Colon (tissue), 2 donors: ENCODE measurements around the gene RPL9.
"Not testable (repeated sequence)": the region's sequence is repeated elsewhere in the genome, so short reads cannot be mapped to it uniquely, and the experiment has no call there.

ENCODE experiments used
- FAIRE-seq: peaks from 2 replicates; lab custom pipeline; 2012; peaks lifted over from hg19 to GRCh38; lab: Jason Lieb, UNC
- donor health status: control.
- donor health status: control.

Gene RPL9

DNA sequence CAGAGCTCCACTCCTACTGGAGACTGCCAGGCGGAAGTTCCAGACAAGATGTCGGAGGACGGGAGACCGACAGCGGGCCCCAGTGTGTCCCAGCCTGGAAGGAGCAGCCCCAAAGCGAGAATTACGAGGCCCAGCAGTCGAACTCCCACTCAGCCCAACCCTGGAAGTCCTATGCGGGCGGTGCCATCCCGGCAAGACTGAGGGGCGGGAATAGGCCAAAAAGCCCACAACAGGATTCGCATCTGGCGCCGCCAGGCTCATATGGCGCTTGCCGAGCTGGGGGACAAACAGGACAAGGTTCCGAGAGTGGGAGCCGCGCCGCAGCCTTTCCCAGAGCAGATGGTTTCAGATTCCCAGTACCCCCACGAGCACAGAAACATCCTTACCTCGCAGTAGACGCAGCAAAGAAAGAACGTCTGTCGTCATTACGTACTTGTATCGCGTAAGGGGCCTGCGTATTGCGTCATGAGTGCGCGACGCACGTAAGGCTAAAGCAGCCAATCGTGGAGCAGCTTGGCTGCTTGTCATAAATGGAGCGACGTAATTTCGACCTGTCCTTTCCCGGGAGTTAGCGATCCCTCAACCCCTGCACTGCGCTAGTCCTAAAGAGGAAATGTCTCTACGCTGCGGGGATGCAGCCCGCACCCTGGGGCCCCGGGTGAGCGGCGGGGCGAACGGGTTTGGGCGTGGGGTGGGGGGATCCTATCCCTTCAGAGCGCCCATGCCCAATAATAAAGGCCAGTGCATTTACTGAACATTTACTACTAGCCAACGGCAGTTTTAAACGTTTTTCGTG lies at the start of gene RPL9, which contains the start of gene LIAS:
Gene RPL9, minus strand, starts transcription at position 418 of the 796 bp plus-strand sequence. CDS start 483 bp downstream, outside the sequence.
Gene LIAS, plus strand, starts transcription at position 552 of the 796 bp plus-strand sequence. Its CDS starts 62 bp downstream, at position 614.
- FAIRE-seq = peak; percentile 28

- FAIRE-seq = no peak
These were observed 46.9 kb upstream of the RPL9 start for GRCh38 chr4:39505581-39505980.

DNA sequence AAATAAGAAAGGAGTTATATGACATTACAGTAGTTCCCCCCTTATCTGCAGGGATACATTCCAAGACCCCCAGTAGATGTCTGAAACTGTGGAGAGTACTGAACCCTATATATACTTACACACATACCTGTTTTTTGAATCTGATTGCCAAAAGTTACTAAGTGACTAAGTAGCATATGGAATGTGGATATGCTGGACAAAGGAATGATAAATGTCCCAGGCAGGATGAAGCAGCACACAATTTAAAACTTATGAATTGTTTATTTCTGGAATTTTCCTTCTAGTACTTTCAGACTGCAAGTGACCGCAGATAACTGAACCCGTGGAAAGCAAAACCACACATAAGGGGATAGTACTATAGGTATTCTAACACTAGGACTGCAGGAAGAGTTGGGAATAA lies 45.8 kb upstream of the RPL9 start:
- FAIRE-seq = no peak

GRCh38 chr4:39502664-39503035 lies 43.9 kb upstream of the RPL9 start:
- not testable (repeated sequence) for FAIRE-seq

DNA sequence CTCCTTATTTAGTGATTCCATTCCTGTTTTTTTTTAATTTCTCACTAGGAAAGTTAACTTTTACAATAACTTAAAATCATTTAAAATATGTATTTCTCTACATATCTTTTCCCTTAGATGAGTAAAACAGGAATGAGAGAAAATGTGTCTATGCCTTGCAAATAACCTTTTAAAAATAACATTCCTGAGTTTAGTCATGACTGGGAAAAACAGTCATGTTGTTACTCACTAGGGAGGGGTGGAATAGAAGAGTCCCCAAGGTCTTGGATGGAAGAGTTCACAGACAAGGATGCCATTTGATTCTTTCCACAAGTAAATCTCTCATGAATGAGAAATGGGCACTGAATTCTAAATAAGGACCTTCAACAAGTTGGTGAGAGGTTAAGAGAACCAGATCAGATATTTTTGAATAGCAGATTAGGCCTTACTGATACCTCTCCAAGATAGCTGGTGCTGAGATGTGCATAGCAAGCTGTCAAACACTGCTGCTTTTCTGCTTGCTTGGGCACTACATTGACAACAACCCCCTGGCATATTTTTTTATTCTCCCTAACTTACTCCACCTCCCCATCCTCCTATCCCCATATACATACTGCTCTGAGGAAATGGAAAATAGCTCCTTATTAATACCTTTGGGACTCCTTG lies 43.4 kb upstream of the RPL9 start:
- no peak for FAIRE-seq

GRCh38 chr4:39498727-39499020 lies 40.0 kb upstream of the RPL9 start:
- FAIRE-seq = no peak

- no peak for FAIRE-seq
These were observed 39.4 kb upstream of the RPL9 start for GRCh38 chr4:39497909-39498726.

- no peak for FAIRE-seq
These were observed 36.9 kb upstream of the RPL9 start for GRCh38 chr4:39495446-39496213.

- FAIRE-seq = no peak
These were observed 35.6 kb upstream of the RPL9 start for GRCh38 chr4:39494354-39494753.

GRCh38 chr4:39490322-39490721 lies 31.6 kb upstream of the RPL9 start:
- no peak for FAIRE-seq

- no peak for FAIRE-seq
These were observed 27.6 kb upstream of the RPL9 start for GRCh38 chr4:39486221-39486804.

DNA sequence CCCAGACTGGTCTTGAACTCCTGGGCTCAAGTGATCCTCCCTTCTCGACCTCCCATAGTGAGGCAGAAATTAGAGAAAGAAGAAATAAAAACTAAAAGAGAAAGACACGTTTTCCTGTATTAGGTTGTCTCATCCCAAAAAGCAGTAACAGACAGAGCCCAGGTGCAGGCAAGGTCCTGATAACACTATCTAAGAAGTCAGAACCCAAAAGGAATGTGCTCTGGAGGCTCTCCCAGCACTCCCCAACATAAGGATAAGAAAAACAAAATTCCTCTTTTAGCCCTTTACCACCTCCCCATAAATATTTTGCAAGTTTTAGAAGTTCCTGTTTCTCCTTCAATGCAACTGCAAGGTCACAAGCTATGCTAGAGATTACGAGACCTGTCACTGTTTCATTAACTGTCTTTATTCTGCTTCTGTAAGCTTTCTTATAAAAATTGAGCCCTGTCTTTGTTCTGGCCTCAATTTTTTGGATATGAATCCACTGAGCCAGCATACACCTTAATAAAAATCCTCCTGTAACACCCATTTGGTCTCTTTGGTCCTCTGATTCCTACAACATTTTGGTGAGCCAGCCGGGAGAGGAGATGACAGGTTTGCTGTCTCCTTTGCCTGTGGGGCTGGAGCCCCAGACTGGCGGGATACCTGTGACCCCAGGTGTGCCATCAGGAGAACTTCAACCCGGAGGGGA lies 26.0 kb upstream of the RPL9 start:
- no peak for FAIRE-seq

GRCh38 chr4:39480902-39481695 lies 22.4 kb upstream of the RPL9 start:
- FAIRE-seq = no peak

DNA sequence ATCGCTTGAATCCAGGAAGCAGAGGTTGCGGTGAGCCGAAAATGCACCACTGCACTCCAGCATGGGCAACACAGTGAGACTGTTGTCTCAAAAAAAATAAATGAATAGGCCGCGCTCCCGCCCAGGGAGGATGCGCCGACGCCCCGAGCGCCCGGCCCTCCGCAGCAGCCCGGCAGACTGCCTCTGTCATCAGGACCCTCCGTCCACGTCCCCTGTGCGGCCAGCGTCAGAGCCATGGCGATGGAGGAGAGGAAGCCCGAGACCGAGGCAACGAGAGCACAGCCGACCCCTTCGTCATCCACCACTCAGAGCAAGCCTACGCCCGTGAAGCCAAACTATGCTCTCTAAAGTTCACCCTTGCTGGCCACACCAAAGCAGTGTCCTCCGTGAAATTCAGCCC lies 21.5 kb upstream of the RPL9 start:
- no peak for FAIRE-seq

DNA sequence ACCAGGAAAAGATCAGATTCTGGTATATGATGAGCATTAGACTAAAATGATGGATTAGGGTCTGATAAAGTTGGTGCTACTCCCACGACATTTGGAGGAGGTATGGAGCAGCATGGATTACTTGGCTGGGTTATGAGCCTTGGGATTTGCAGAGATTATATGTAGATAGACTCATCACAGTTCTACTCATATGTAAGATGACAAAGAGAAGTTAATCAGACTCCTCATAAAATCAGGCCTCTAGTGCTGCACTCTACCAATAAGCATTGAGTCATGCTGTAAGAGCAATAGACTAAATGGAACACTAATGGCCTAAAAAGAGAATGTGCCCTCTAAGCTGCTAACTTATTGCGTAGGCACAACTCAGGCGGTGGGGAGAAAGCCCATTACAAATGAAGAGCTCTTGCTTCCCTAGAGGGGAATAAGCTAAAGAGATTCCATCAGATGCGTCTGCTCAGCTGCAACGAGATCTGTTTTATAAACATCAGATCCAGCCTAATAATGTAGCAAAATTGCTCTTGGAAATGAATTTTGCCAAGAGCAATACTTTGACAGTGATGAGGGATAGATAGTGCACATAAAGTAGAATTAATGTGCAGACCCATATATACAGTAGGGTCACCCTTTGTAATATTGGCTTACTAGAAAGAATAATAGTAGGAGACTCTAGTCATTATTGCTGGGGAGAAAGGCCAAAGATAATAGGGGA lies 17.6 kb upstream of the RPL9 start:
- FAIRE-seq = no peak

DNA sequence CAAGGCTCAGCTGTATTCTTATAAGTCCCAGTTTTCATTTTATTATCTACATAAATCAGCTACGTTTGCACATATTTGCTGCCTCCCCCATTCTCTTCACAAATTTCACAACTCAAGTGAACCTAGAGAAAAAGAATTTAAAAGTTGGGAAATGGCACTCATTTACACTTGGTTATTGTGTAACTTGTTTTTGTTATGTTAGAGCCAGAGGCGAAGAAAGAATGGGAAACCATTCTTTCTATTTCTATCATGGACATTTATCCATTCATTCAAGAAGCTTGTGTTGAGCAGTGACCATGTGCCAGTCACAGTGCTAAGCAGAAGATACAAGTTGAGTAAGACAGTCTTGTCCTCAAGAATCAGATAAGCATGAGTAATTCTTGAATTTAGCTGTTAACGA lies 13.7 kb upstream of the RPL9 start:
- FAIRE-seq = no peak

DNA sequence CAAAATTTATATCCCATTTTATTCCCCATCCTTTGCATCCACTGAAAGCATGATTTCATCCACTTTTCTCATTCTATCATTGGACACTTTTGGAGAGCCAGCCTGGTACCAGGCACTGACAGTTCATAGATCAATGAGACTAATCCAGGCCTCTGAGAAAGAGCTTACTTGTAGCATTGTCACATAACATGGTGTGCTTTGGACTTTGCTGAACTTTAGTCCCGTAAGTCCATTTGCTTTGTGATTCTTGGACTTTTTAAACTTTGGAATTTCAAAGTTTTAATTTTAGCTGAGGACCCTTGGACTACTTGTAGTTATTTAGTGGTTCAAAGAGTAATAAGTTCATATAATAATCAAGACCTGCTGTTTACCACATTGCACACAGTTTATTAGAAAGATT lies 11.7 kb upstream of the RPL9 start:
- no peak for FAIRE-seq

DNA sequence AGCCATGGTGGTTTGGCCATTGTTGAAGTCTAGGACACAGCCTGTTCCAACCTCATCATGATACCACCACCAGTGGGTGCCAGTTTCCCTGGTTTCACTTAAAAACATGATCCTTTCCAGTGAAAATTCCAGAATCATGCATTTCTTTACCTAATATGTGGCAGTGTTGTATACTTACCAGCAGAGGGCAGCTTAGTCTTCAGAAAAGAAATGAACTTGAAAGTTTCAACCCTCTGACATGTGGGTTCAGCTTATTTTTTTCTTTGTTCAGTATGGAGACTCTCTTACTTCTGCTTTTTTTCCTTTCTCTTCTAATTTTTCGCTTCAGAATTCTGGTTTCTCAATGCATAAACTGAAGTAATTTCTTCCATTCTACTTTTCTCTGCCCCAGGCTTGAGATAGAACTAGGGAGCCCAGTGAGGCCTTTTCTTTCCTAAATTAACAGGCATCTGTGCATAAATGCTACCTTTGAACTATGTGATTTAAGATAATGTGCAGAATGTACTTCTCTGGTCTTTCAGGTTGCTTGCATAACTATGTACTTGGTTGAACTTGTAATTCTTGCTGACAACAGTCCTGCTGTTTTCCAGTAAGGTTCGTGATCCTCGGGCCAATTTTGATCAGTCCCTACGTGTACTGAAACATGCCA lies 10.8 kb upstream of the RPL9 start:
- peak; percentile 86 for FAIRE-seq

DNA sequence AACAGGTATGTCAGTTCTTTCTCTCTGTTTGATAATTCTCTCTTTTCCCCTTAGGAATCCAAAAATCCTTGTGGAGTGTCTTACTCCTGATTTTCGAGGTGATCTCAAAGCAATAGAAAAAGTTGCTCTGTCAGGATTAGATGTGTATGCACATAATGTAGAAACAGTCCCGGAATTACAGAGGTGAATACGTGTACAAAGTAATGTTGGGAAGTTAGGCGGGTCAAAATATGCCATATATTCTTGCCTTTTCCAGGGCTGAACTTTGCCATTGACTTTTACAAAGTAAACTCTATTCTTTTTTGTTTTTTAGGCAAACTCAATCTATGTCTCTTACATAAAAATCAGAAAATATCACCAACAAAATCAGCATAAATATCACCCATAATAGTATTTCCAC lies 8.7 kb upstream of the RPL9 start:
- no peak for FAIRE-seq
